KMS-11 (cell line): ENCODE measurements around the gene NAV3.

Experiments used
- H2AFZ ChIP-seq: fragments of 200-600 bp; sonication (generic); 2 replicates; pipeline ENCODE4 v1.6.1; 2016; ENCODE audit warnings: antibody characterized with exemption, mixed run types, low read depth
- H3K27ac ChIP-seq: fragments of 200-600 bp; sonication (generic); 2 replicates; pipeline ENCODE4 v1.6.1; 2016; ENCODE audit warnings: mild to moderate bottlenecking, mixed run types
- H3K27me3 ChIP-seq: fragments of 200-600 bp; sonication (generic); 2 replicates; pipeline ENCODE4 v1.6.1; 2017; ENCODE audit warnings: mild to moderate bottlenecking, low read depth, mixed run types, moderate library complexity; ENCODE audit not compliant: insufficient read depth
- H3K36me3 ChIP-seq: fragments of 200-600 bp; sonication (generic); 2 replicates; pipeline ENCODE4 v1.6.1; 2017; ENCODE audit warnings: mild to moderate bottlenecking, mixed run types; ENCODE audit not compliant: insufficient read depth
- H3K4me1 ChIP-seq: fragments of 200-600 bp; sonication (generic); 2 replicates; pipeline ENCODE4 v1.6.1; 2016; ENCODE audit warnings: mild to moderate bottlenecking, low read depth, mixed run types; ENCODE audit not compliant: poor library complexity, severe bottlenecking
- H3K4me2 ChIP-seq: fragments of 200-600 bp; sonication (generic); 2 replicates; pipeline ENCODE4 v1.7.0; 2016; ENCODE audit warnings: mild to moderate bottlenecking, mixed run types
- H3K4me3 ChIP-seq: fragments of 200-600 bp; sonication (generic); IDR thresholded peaks from 2 replicates; pipeline ENCODE4 v1.6.1; 2017; ENCODE audit warnings: low read depth, low read length, mixed read lengths; ENCODE audit not compliant: insufficient read depth
- H3K79me2 ChIP-seq: fragments of 200-600 bp; sonication (generic); 2 replicates; pipeline ENCODE4 v1.6.1; 2016; ENCODE audit warnings: low read depth, mixed run types; ENCODE audit not compliant: insufficient read depth
- H3K9ac ChIP-seq: fragments of 200-600 bp; sonication (generic); 2 replicates; pipeline ENCODE4 v1.6.1; 2016; ENCODE audit warnings: mild to moderate bottlenecking, mixed run types
- H4K20me1 ChIP-seq: fragments of 200-600 bp; sonication (generic); 2 replicates; pipeline ENCODE4 v1.6.1; 2016; ENCODE audit warnings: mild to moderate bottlenecking, mixed run types; ENCODE audit not compliant: insufficient read depth
- TF ChIP-seq, protein P1 (sequence below): fragments of 200-600 bp; sonication (generic); conservative IDR thresholded peaks from 2 replicates; pipeline ENCODE4 v1.6.1; 2017; ENCODE audit warnings: low read depth, mild to moderate bottlenecking, antibody characterized with exemption, low read length, moderate library complexity, mixed read lengths

Gene NAV3

DNA sequence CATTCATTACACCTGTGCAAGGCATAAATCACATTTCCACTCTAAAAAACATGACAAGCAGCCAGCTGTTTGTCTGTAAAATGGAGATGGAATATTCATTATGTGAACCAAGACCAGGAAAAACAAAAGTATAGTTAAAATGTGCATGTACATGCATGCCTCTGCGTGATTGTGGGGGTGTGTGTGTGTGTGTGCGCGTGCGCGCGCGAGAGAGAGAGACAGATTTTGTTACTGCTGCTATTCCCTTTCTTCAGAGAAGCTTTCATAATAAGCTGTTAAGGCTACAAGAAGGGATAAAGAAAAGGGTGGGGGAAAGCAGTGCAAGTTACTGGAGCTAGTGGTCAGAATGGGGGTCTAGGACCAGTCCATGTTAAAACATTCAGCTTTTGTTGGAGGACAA is 430.3 kb downstream of the NAV3 start:
- no peaks in the 10 kb centered on the region for H3K4me1 ChIP-seq
- H3K4me2 ChIP-seq: no peak overlapping the region
- TF ChIP-seq, protein P1, sequence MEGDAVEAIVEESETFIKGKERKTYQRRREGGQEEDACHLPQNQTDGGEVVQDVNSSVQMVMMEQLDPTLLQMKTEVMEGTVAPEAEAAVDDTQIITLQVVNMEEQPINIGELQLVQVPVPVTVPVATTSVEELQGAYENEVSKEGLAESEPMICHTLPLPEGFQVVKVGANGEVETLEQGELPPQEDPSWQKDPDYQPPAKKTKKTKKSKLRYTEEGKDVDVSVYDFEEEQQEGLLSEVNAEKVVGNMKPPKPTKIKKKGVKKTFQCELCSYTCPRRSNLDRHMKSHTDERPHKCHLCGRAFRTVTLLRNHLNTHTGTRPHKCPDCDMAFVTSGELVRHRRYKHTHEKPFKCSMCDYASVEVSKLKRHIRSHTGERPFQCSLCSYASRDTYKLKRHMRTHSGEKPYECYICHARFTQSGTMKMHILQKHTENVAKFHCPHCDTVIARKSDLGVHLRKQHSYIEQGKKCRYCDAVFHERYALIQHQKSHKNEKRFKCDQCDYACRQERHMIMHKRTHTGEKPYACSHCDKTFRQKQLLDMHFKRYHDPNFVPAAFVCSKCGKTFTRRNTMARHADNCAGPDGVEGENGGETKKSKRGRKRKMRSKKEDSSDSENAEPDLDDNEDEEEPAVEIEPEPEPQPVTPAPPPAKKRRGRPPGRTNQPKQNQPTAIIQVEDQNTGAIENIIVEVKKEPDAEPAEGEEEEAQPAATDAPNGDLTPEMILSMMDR: no peak

DNA sequence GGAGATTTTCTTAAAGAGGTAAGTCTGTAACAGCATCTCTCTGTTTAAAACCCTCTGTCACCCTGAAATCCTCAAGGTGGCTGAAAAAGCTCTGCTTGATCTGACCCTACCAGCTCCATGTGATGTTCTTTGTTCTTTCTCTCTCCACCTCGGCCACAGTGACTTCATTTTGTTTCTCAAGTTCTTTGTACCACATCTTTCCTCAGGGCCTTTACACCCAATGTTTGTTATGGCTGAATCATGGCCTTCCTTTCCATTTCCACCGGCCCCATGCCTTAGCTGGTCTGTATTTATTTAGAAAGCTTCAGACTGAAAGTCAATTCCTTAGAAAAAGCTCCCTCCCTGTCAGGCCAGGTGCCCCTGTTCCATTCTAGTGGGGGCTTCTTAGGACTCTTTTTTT is 431.2 kb downstream of the NAV3 start:
- no peak overlapping the region for H3K4me2 ChIP-seq
- H3K27ac ChIP-seq: no peak overlapping the region
- no peaks in the 10 kb centered on the region for H4K20me1 ChIP-seq
- H3K36me3 ChIP-seq: no peaks in the 10 kb centered on the region
- no peak overlapping the region for H3K9ac ChIP-seq
- H3K79me2 ChIP-seq: no peaks in the 10 kb centered on the region
- H2AFZ ChIP-seq: no peak overlapping the region
- H3K4me3 ChIP-seq: no peak overlapping the region
- no peaks in the 10 kb centered on the region for H3K4me1 ChIP-seq
- H3K27me3 ChIP-seq: no peaks in the 10 kb centered on the region
- TF ChIP-seq, protein P1: no peak

More for the DNA sequence above, 430.3 kb downstream of the NAV3 start:
- H3K4me3 ChIP-seq: no peak overlapping the region
- no peak overlapping the region for H2AFZ ChIP-seq
- no peak overlapping the region for H3K9ac ChIP-seq
- no peaks in the 10 kb centered on the region for H4K20me1 ChIP-seq
- no peaks in the 10 kb centered on the region for H3K27me3 ChIP-seq
- H3K27ac ChIP-seq: no peak overlapping the region
- H3K36me3 ChIP-seq: no peaks in the 10 kb centered on the region
- no peaks in the 10 kb centered on the region for H3K79me2 ChIP-seq
